ENCODE data around the gene NEMP2. TPM values are rescaled to one million over a fixed set of nuclear protein-coding genes. Genes with fewer than 3 reads are reported as not detected.

Gene NEMP2
- total and polyA plus RNA-seq, 2 of the 4 experiments (the other 2 are of a cell fraction) = 1.1 to 1.3 TPM

DNA sequence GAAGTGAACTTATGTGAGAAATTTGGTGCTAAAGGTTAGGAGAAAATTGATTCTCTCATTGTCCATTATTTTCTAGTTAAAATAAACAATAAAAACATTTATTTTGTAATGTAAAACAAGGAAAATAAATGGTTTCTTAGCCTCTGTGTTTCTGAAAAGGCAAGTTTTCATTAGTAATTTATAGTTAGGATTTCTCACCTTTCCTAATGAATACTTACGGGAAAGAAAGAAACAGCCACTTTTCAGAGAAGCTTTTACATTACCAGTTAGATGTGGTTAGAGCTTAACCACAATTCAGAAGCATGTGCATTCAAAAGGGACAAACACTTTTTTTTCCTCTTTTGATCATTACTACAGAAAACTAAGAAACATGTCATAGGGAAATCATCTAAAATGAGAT, 18.8 kb downstream of the NEMP2 start:
- Histone ChIP-seq H3K9me1 (ENCODE audit: insufficient read depth, low read length) (0 out of 2 replicates have a peak, but pooled peaks cover 3% of the 10 kb centered on the region), H2AK5ac (ENCODE audit: low read depth, low read length) (no peak overlapping the region), H4K91ac (ENCODE audit: insufficient read depth, low read depth, low read length) (no peak overlapping the region), H3K23ac (ENCODE audit: low read depth, low read length) (no peak overlapping the region), H3K56ac (ENCODE audit: extremely low read depth, insufficient read depth, low read length) (no peak overlapping the region), H2BK120ac (ENCODE audit: low read depth, low read length) (no peak overlapping the region), H3K36me3 (ENCODE audit: control insufficient read depth, insufficient read depth, low read length) (0 out of 2 replicates have a peak, but pooled peaks cover 3% of the 10 kb centered on the region), H2BK15ac (ENCODE audit: low read depth, low read length) (no peak overlapping the region), H3K4me3 (ENCODE audit: insufficient read depth, low read depth, low read length) (no peak overlapping the region), H3K4me2 (ENCODE audit: low read depth, low read length) (no peak overlapping the region), H3K18ac (ENCODE audit: low read depth, low read length) (no peak overlapping the region), H2BK5ac (ENCODE audit: low read depth, low read length, poor library complexity, severe bottlenecking) (no peak overlapping the region), H3K4me1 (ENCODE audit: control insufficient read depth, insufficient read depth, low read length) (no peaks in the 10 kb centered on the region), H2BK20ac (ENCODE audit: low read depth, low read length) (no peak overlapping the region), H4K5ac (ENCODE audit: low read depth, low read length) (no peak overlapping the region), H4K8ac (ENCODE audit: low read depth in 2 of 2, low read length in 2 of 2) (no peak overlapping the region), H2AK9ac (replicated peaks; ENCODE audit: low read depth, low read length, poor library complexity) (no peak overlapping the region), H3K27ac (ENCODE audit: insufficient read depth, low read length) (no peak overlapping the region), H3K79me1 (ENCODE audit: low read depth in 1 of 2, low read length in 2 of 2) (no peaks in the 10 kb centered on the region), H3K4ac (ENCODE audit: low read depth, low read length) (no peak overlapping the region), H3K14ac (replicated peaks; ENCODE audit: low read depth, low read length) (no peak overlapping the region), H2AFZ (replicated peaks; ENCODE audit: low read length, poor library complexity) (no peak overlapping the region), H3K9me3 (ENCODE audit: control insufficient read depth, insufficient read depth, low read length) (no peaks in the 10 kb centered on the region), H3K27me3 (ENCODE audit: control insufficient read depth, insufficient read depth, low read length) (no peaks in the 10 kb centered on the region), H3K9ac (ENCODE audit: low read depth, low read length) (no peak overlapping the region), H4K20me1 (ENCODE audit: insufficient read depth, low read length) (no peaks in the 10 kb centered on the region)
- no CpG with 5 or more reads among the region's 1 CpG for WGBS, 2 experiments (ENCODE audit: extremely low coverage in 2 of 2, insufficient read length in 1 of 2)
- BruUV-seq (replicated peaks) = no TSS peak
- dilution Hi-C loops (cut with HindIII; ENCODE audit: low sequenced_read_pairs, unreplicated experiment) (no loop called here), intact Hi-C loops (cut with micrococcal nuclease) (no loop called here), in situ Hi-C loops (cut with MboI; ENCODE audit: low sequenced_read_pairs) (no loop called here)
- no peak for DNase-seq
- ChIA-PET CTCF (interaction anchor here (0.7 kb wide), 1 partner anchor 15 kb away, joined by 3 read pairs; no protein-coding TSS in a partner anchor), POLR2A (ENCODE audit: unreplicated experiment) (no interaction called here)
- TF ChIP-seq NFE2L2 (IDR thresholded peaks at IDR 0.05; ENCODE audit: low read depth, low read length) = no peak
- no peak for TF ChIP-seq SMC3 (IDR thresholded peaks at IDR 0.05; ENCODE audit: low read depth, low read length)
- no peak for TF ChIP-seq MAZ (IDR thresholded peaks at IDR 0.05; ENCODE audit: borderline replicate concordance, low read depth, low read length)
- no peak for TF ChIP-seq RAD21 (IDR thresholded peaks at IDR 0.05; ENCODE audit: low read length)
- no peak for TF ChIP-seq POLR2A (IDR thresholded peaks at IDR 0.05; ENCODE audit: low read depth, low read length)
- no peak for TF ChIP-seq MAFK (IDR thresholded peaks at IDR 0.05; ENCODE audit: low read depth, low read length)
- TF ChIP-seq, protein P1, sequence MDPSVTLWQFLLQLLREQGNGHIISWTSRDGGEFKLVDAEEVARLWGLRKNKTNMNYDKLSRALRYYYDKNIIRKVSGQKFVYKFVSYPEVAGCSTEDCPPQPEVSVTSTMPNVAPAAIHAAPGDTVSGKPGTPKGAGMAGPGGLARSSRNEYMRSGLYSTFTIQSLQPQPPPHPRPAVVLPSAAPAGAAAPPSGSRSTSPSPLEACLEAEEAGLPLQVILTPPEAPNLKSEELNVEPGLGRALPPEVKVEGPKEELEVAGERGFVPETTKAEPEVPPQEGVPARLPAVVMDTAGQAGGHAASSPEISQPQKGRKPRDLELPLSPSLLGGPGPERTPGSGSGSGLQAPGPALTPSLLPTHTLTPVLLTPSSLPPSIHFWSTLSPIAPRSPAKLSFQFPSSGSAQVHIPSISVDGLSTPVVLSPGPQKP (IDR thresholded peaks at IDR 0.05; ENCODE audit: borderline replicate concordance, low read depth, low read length) = no peak
- TF ChIP-seq FOS (IDR thresholded peaks at IDR 0.05; ENCODE audit: low read depth, low read length) = no peak
- no peak for TF ChIP-seq BHLHE40 (IDR thresholded peaks at IDR 0.05; ENCODE audit: low read depth, low read length)
- no peak for TF ChIP-seq CHD1 (IDR thresholded peaks at IDR 0.05; ENCODE audit: low read depth, low read length)
- TF ChIP-seq RCOR1 (IDR thresholded peaks at IDR 0.05; ENCODE audit: insufficient replicate concordance, low read length) = no peak
- TF ChIP-seq MXI1 (IDR thresholded peaks at IDR 0.05; ENCODE audit: borderline replicate concordance, low read depth, low read length) = no peak
- no peak for TF ChIP-seq CTCF (conservative IDR thresholded peaks at IDR 0.05; ENCODE audit: low read depth, low read length)
- no peak for TF ChIP-seq RFX5 (IDR thresholded peaks at IDR 0.05; ENCODE audit: low read depth, low read length)
- no peak for TF ChIP-seq USF2 (IDR thresholded peaks at IDR 0.05; ENCODE audit: low read depth, low read length)
- no peak for TF ChIP-seq CEBPB (IDR thresholded peaks at IDR 0.05; ENCODE audit: low read depth, low read length)
- ATAC-seq (ENCODE audit: low read depth) = no peak
